Measurements from ENCODE around the gene MAP3K14. TPM values are rescaled to one million over a fixed set of nuclear protein-coding genes. Genes with fewer than 3 reads are reported as not detected.
"Not testable (repeated sequence)": the region's sequence is repeated elsewhere in the genome, so short reads cannot be mapped to it uniquely, and the experiment has no call there.

MAP3K14 gene
- polyA plus RNA-seq, 4 donors: 6.4 to 19.2 (median 11.1) TPM

DNA sequence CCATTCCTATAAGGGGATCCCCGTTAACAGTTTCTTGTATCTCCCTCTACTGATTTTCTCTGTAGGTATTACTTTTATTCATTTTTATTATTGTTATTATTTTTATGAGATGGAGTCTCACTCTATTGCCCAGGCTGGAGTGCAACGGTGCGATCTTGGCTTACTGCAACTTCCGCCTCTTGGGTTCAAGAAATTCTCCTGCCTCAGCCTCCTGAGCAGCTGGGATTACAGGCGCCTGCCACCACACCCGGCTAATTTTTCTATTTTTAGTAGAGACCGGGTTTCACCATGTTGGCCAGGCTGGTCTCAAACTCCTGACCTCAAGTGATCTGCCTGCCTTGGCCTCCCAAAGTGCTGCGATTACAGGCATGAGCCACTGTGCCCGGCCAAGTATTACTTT, 14.6 kb downstream of the MAP3K14 start:
- 66 to 69% (median 68%) methylated on average over 9 of the region's 9 CpGs for WGBS, 3 donors
- not testable (repeated sequence) for H3K4me3 ChIP-seq (ENCODE audit: low read depth in 1 of 3, low read length in 3 of 3); DNase-seq; H3K27me3 ChIP-seq (ENCODE audit: control insufficient read depth in 3 of 3, insufficient read depth in 3 of 3, low read length in 3 of 3); FAIRE-seq; H3K9me3 ChIP-seq (ENCODE audit: control insufficient read depth in 2 of 2, insufficient read depth in 1 of 2, low read depth in 1 of 2, low read length in 1 of 2)
- Histone ChIP-seq H3K27ac (ENCODE audit: low read depth in 1 of 3, low read length in 2 of 3) (peak overlapping the region in 2 of 3 donors; percentile 78 to 83), H3K36me3 (ENCODE audit: control insufficient read depth in 3 of 3, insufficient read depth in 2 of 3, low read depth in 1 of 3, low read length in 3 of 3) (peaks cover 0 to 27% (median 0%) of the 10 kb centered on the region in 3 donors), H3K4me1 (ENCODE audit: control insufficient read depth in 3 of 3, insufficient read depth in 2 of 3, low read depth in 1 of 3, low read length in 2 of 3) (peaks cover 1 to 19% (median 12%) of the 10 kb centered on the region in 3 donors)

- Histone ChIP-seq H3K4me3 (ENCODE audit: low read depth in 1 of 3, low read length in 3 of 3) (no peak overlapping the region), H3K4me1 (ENCODE audit: control insufficient read depth in 3 of 3, insufficient read depth in 2 of 3, low read depth in 1 of 3, low read length in 2 of 3) (peaks cover 4 to 21% (median 15%) of the 10 kb centered on the region in 3 donors), H3K27me3 (ENCODE audit: control insufficient read depth in 3 of 3, insufficient read depth in 3 of 3, low read length in 3 of 3) (no peaks in the 10 kb centered on the region), H3K36me3 (ENCODE audit: control insufficient read depth in 3 of 3, insufficient read depth in 2 of 3, low read depth in 1 of 3, low read length in 3 of 3) (peaks cover 0 to 27% (median 0%) of the 10 kb centered on the region in 3 donors), H3K27ac (ENCODE audit: low read depth in 1 of 3, low read length in 2 of 3) (peak overlapping the region in 1 of 3 donors; percentile 71), H3K9me3 (ENCODE audit: control insufficient read depth in 2 of 2, insufficient read depth in 1 of 2, low read depth in 1 of 2, low read length in 1 of 2) (no peaks in the 10 kb centered on the region)
- DNase-seq: no peak
- WGBS, 3 donors: 88 to 89% (median 89%) methylated on average over 4 of the region's 4 CpGs
- no peak for FAIRE-seq
Measured at GRCh38 chr17:45301674-45302073, 15.1 kb downstream of the MAP3K14 start.

GRCh38 chr17:45300060-45300751, 16.6 kb downstream of the MAP3K14 start:
- H3K36me3 ChIP-seq (ENCODE audit: control insufficient read depth in 3 of 3, insufficient read depth in 2 of 3, low read depth in 1 of 3, low read length in 3 of 3): peaks cover 0 to 25% (median 0%) of the 10 kb centered on the region in 3 donors
- peaks cover 9 to 23% (median 19%) of the 10 kb centered on the region in 3 donors for H3K4me1 ChIP-seq (ENCODE audit: control insufficient read depth in 3 of 3, insufficient read depth in 2 of 3, low read depth in 1 of 3, low read length in 2 of 3)
- WGBS, 3 donors: 75 to 81% (median 80%) methylated on average over 7 of the region's 7 CpGs
- no peak overlapping the region for H3K4me3 ChIP-seq (ENCODE audit: low read depth in 1 of 3, low read length in 3 of 3)
- DNase-seq (no peak), FAIRE-seq (no peak)
- no peaks in the 10 kb centered on the region for H3K9me3 ChIP-seq (ENCODE audit: control insufficient read depth in 2 of 2, insufficient read depth in 1 of 2, low read depth in 1 of 2, low read length in 1 of 2)
- H3K27me3 ChIP-seq (ENCODE audit: control insufficient read depth in 3 of 3, insufficient read depth in 3 of 3, low read length in 3 of 3): no peaks in the 10 kb centered on the region
- peak overlapping the region in 1 of 3 donors; percentile 6 for H3K27ac ChIP-seq (ENCODE audit: low read depth in 1 of 3, low read length in 2 of 3)

DNA sequence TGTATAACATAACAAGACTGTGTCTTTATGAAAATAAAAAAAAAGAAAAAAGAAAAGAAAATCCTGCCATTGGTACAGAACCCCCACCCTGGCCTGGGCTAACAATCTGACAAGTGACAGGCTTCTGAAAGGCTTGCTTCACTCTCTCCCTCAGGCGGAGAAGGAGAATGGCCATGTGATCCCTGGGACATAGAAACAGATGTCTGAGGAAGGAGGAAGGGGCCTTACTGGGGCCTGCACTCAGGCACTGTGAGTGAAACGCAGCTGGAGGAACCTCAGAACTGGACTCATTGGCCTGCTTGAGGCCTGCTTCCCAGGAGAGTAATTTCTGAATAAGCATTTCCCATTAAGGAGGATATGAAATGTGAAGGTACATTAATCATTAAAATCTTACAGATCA, 17.5 kb downstream of the MAP3K14 start:
- no peak for FAIRE-seq
- Histone ChIP-seq H3K4me3 (ENCODE audit: low read depth in 1 of 3, low read length in 3 of 3) (no peak overlapping the region), H3K9me3 (ENCODE audit: control insufficient read depth in 2 of 2, insufficient read depth in 1 of 2, low read depth in 1 of 2, low read length in 1 of 2) (no peaks in the 10 kb centered on the region), H3K27ac (ENCODE audit: low read depth in 1 of 3, low read length in 2 of 3) (peak overlapping the region in 2 of 3 donors; percentile 8 to 66), H3K4me1 (ENCODE audit: control insufficient read depth in 3 of 3, insufficient read depth in 2 of 3, low read depth in 1 of 3, low read length in 2 of 3) (peaks cover 14 to 25% (median 22%) of the 10 kb centered on the region in 3 donors), H3K36me3 (ENCODE audit: control insufficient read depth in 3 of 3, insufficient read depth in 2 of 3, low read depth in 1 of 3, low read length in 3 of 3) (peaks cover 0 to 25% (median 0%) of the 10 kb centered on the region in 3 donors), H3K27me3 (ENCODE audit: control insufficient read depth in 3 of 3, insufficient read depth in 3 of 3, low read length in 3 of 3) (no peaks in the 10 kb centered on the region)
- no peak for DNase-seq
- 54 to 73% (median 65%) methylated on average over 2 of the region's 2 CpGs for WGBS, 3 donors

GRCh38 chr17:45298546-45299285, 18.1 kb downstream of the MAP3K14 start:
- H3K36me3 ChIP-seq (ENCODE audit: control insufficient read depth in 3 of 3, insufficient read depth in 2 of 3, low read depth in 1 of 3, low read length in 3 of 3): peaks cover 0 to 25% (median 0%) of the 10 kb centered on the region in 3 donors
- DNase-seq: no peak
- peak overlapping the region in 2 of 3 donors; percentile 8 to 44 for H3K27ac ChIP-seq (ENCODE audit: low read depth in 1 of 3, low read length in 2 of 3)
- H3K9me3 ChIP-seq (ENCODE audit: control insufficient read depth in 2 of 2, insufficient read depth in 1 of 2, low read depth in 1 of 2, low read length in 1 of 2): no peaks in the 10 kb centered on the region
- H3K27me3 ChIP-seq (ENCODE audit: control insufficient read depth in 3 of 3, insufficient read depth in 3 of 3, low read length in 3 of 3): no peaks in the 10 kb centered on the region
- no peak overlapping the region for H3K4me3 ChIP-seq (ENCODE audit: low read depth in 1 of 3, low read length in 3 of 3)
- WGBS, 3 donors: 81 to 91% (median 88%) methylated on average over 8 of the region's 8 CpGs
- FAIRE-seq: no peak
- H3K4me1 ChIP-seq (ENCODE audit: control insufficient read depth in 3 of 3, insufficient read depth in 2 of 3, low read depth in 1 of 3, low read length in 2 of 3): peaks cover 20 to 31% (median 27%) of the 10 kb centered on the region in 3 donors

DNA sequence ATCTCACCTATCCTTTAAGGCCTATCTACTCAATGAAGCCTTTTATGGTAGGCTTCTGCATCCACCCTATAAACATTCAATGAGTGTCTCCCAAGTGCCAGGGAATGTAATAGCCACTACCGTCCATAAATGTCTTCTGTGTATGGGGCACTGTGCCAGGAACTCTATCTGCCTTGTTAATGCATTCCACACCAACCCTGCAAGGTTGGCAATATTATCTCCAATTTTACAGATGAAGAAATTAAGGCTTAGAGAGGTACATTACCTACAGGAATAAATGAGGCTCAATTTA, 20.0 kb downstream of the MAP3K14 start:
- Histone ChIP-seq H3K4me1 (ENCODE audit: control insufficient read depth in 3 of 3, insufficient read depth in 2 of 3, low read depth in 1 of 3, low read length in 2 of 3) (peaks cover 31 to 38% (median 35%) of the 10 kb centered on the region in 3 donors), H3K36me3 (ENCODE audit: control insufficient read depth in 3 of 3, insufficient read depth in 2 of 3, low read depth in 1 of 3, low read length in 3 of 3) (peaks cover 0 to 20% (median 0%) of the 10 kb centered on the region in 3 donors), H3K4me3 (ENCODE audit: low read depth in 1 of 3, low read length in 3 of 3) (no peak overlapping the region), H3K9me3 (ENCODE audit: control insufficient read depth in 2 of 2, insufficient read depth in 1 of 2, low read depth in 1 of 2, low read length in 1 of 2) (no peaks in the 10 kb centered on the region), H3K27me3 (ENCODE audit: control insufficient read depth in 3 of 3, insufficient read depth in 3 of 3, low read length in 3 of 3) (no peaks in the 10 kb centered on the region), H3K27ac (ENCODE audit: low read depth in 1 of 3, low read length in 2 of 3) (peak overlapping the region in 2 of 3 donors; percentile 29 to 60)
- peak in 1 of 2 donors; percentile 90 for DNase-seq
- FAIRE-seq: no peak
- 0 to 31% (median 30%) methylated on average over 1 of the region's 1 CpG for WGBS, 3 donors

GRCh38 chr17:45296003-45296832, 20.6 kb downstream of the MAP3K14 start:
- no peak for FAIRE-seq
- peak overlapping the region; percentile 14 to 60 (median 29) for H3K27ac ChIP-seq (ENCODE audit: low read depth in 1 of 3, low read length in 2 of 3)

GRCh38 chr17:45294506-45294905, 22.3 kb downstream of the MAP3K14 start:
- Histone ChIP-seq H3K9me3 (ENCODE audit: control insufficient read depth in 2 of 2, insufficient read depth in 1 of 2, low read depth in 1 of 2, low read length in 1 of 2) (no peaks in the 10 kb centered on the region), H3K36me3 (ENCODE audit: control insufficient read depth in 3 of 3, insufficient read depth in 2 of 3, low read depth in 1 of 3, low read length in 3 of 3) (peaks cover 0 to 33% (median 4%) of the 10 kb centered on the region in 3 donors), H3K4me3 (ENCODE audit: low read depth in 1 of 3, low read length in 3 of 3) (no peak overlapping the region), H3K27ac (ENCODE audit: low read depth in 1 of 3, low read length in 2 of 3) (peak overlapping the region; percentile 59 to 88 (median 62)), H3K4me1 (ENCODE audit: control insufficient read depth in 3 of 3, insufficient read depth in 2 of 3, low read depth in 1 of 3, low read length in 2 of 3) (peaks cover 35 to 51% (median 39%) of the 10 kb centered on the region in 3 donors), H3K27me3 (ENCODE audit: control insufficient read depth in 3 of 3, insufficient read depth in 3 of 3, low read length in 3 of 3) (no peaks in the 10 kb centered on the region)
- DNase-seq (peak in 1 of 2 donors; percentile 34), FAIRE-seq (no peak)
- WGBS, 3 donors: 32 to 48% (median 40%) methylated on average over 3 of the region's 3 CpGs

More at GRCh38 chr17:45296003-45296832, 20.6 kb downstream of the MAP3K14 start:
- no peaks in the 10 kb centered on the region for H3K9me3 ChIP-seq (ENCODE audit: control insufficient read depth in 2 of 2, insufficient read depth in 1 of 2, low read depth in 1 of 2, low read length in 1 of 2)
- 72 to 81% (median 72%) methylated on average over 7 of the region's 7 CpGs for WGBS, 3 donors
- peaks cover 34 to 43% (median 35%) of the 10 kb centered on the region in 3 donors for H3K4me1 ChIP-seq (ENCODE audit: control insufficient read depth in 3 of 3, insufficient read depth in 2 of 3, low read depth in 1 of 3, low read length in 2 of 3)
- peaks cover 0 to 20% (median 0%) of the 10 kb centered on the region in 3 donors for H3K36me3 ChIP-seq (ENCODE audit: control insufficient read depth in 3 of 3, insufficient read depth in 2 of 3, low read depth in 1 of 3, low read length in 3 of 3)
- H3K4me3 ChIP-seq (ENCODE audit: low read depth in 1 of 3, low read length in 3 of 3): no peak overlapping the region
- H3K27me3 ChIP-seq (ENCODE audit: control insufficient read depth in 3 of 3, insufficient read depth in 3 of 3, low read length in 3 of 3): no peaks in the 10 kb centered on the region
- DNase-seq: no peak
